ENCODE measurements around the gene GNA12. TPM values are rescaled to one million over a fixed set of nuclear protein-coding genes. Genes with fewer than 3 reads are reported as not detected.

Gene GNA12
- total and polyA plus RNA-seq, 10 of the 15 experiments (the other 5 are each of a cell fraction or from before 2014, with no cell fraction given), result 1.9 to 51.8 (median 12.6) TPM

DNA sequence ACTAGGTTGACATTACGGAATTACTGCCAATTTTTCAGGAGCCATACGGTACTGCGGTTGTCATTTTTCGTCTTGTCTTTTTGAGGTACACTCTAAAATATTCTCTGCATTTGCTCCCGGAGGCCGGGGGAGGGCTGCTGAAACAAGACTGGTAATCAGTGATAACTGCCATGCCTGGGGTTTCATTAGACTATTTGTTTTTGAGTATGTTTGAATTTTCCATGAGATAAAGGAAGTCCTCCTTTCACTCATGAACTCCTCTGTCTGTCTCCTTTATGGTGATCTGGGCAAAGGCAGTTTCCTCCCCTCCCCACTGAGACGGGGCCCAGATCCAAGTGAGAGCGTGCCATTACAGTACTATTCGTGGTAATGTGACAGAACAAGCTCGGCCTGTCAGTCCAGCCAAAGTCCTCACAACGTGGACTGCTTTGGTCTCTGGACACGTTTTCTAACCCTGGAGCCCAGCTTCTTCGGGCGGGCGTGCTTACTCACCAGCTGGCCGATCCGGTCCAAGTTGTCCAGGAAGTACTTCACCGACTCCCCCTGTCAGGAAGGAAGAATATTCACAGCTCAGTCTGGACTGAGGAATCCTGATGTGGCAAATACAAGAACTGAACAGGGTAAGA is 111.0 kb downstream of the GNA12 start:
- no peak for TF ChIP-seq JUND (IDR thresholded peaks at IDR 0.05; ENCODE audit: low read depth, low read length)
- TF ChIP-seq, protein P1, sequence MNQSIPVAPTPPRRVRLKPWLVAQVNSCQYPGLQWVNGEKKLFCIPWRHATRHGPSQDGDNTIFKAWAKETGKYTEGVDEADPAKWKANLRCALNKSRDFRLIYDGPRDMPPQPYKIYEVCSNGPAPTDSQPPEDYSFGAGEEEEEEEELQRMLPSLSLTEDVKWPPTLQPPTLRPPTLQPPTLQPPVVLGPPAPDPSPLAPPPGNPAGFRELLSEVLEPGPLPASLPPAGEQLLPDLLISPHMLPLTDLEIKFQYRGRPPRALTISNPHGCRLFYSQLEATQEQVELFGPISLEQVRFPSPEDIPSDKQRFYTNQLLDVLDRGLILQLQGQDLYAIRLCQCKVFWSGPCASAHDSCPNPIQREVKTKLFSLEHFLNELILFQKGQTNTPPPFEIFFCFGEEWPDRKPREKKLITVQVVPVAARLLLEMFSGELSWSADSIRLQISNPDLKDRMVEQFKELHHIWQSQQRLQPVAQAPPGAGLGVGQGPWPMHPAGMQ (IDR thresholded peaks at IDR 0.05; ENCODE audit: borderline replicate concordance), result no peak
- TF ChIP-seq POU2F2 (IDR thresholded peaks at IDR 0.05; ENCODE audit: borderline replicate concordance, low read depth, low read length), result no peak
- TF ChIP-seq MEF2A (IDR thresholded peaks at IDR 0.05; ENCODE audit: insufficient read depth, low read depth, low read length), result no peak
- Histone ChIP-seq H3K27ac (ENCODE audit: control insufficient read depth, insufficient read depth) (no peak overlapping the region), H3K4me2 (ENCODE audit: control insufficient read depth, insufficient read depth) (no peak overlapping the region), H3K4me3 (no peak overlapping the region), H2AFZ (ENCODE audit: control insufficient read depth, low read depth, low read length) (no peak overlapping the region), H3K9me3 (replicated peaks; ENCODE audit: control insufficient read depth, insufficient read depth, low read length) (no peaks in the 10 kb centered on the region), H3K36me3 (ENCODE audit: control insufficient read depth in 2 of 2, insufficient read depth in 2 of 2, low read length in 1 of 2) (peaks cover 0 to 11% of the 10 kb centered on the region in 2 experiments; a peak in 2 of 4 replicates), H4K20me1 (ENCODE audit: control insufficient read depth, insufficient read depth) (no peaks in the 10 kb centered on the region), H3K27me3 (replicated peaks in 1 of 2; ENCODE audit: control insufficient read depth in 2 of 2, insufficient read depth in 2 of 2, low read length in 1 of 2) (no peaks in the 10 kb centered on the region), H3K4me1 (ENCODE audit: control insufficient read depth, insufficient read depth, low read length) (peaks cover 8% of the 10 kb centered on the region), H3K79me2 (ENCODE audit: control insufficient read depth, insufficient read depth, low read length) (no peaks in the 10 kb centered on the region), H3K9ac (ENCODE audit: control insufficient read depth, insufficient read depth, low read length) (no peak overlapping the region)
- ChIA-PET CTCF (no interaction called here), SMC1A (ENCODE audit: uncharacterized antibody, unreplicated experiment) (no interaction called here), POLR2A (no interaction called here), RAD21 (ENCODE audit: unreplicated experiment) (no interaction called here)
- intact Hi-C loops (cut with micrococcal nuclease; ENCODE audit: unreplicated experiment), result no loop called here
- peak; percentile 68 for FAIRE-seq
- BruUV-seq (replicated peaks), result no TSS peak
- no peak for DNase-seq (ENCODE audit: low read depth, low spot score)
- in situ Hi-C loops (cut with MboI), result no loop called here
- 90% methylated on average over 18 of the region's 18 CpGs for WGBS (ENCODE audit: insufficient coverage, insufficient replicate concordance, low lambda C conversion rate, missing lambda C conversion rate)
- ATAC-seq, result no peak

DNA sequence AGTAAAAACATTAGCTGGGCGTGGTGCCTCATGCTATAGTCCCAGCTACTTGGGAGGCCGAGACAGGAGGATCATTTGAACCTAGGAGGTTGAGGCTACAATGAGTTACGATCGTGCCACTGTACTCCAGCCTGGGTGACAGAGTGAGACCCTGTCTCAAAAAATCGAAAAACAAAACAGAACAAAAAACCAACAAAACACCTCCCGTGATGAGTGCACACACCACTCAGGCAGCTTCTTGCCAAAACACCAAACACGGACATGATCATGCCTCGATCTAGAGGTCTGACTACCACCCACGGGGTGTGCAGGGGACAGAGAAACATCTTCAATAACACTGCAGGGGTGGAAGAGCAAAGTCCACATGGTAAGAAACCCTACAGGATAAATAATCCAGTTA is 111.7 kb downstream of the GNA12 start:
- Histone ChIP-seq H3K9me3 (replicated peaks; ENCODE audit: control insufficient read depth, insufficient read depth, low read length) (no peaks in the 10 kb centered on the region), H4K20me1 (ENCODE audit: control insufficient read depth, insufficient read depth) (no peaks in the 10 kb centered on the region), H3K27me3 (replicated peaks in 1 of 2; ENCODE audit: control insufficient read depth in 2 of 2, insufficient read depth in 2 of 2, low read length in 1 of 2) (no peaks in the 10 kb centered on the region), H3K4me1 (ENCODE audit: control insufficient read depth, insufficient read depth, low read length) (peaks cover 8% of the 10 kb centered on the region), H3K79me2 (ENCODE audit: control insufficient read depth, insufficient read depth, low read length) (no peaks in the 10 kb centered on the region), H3K36me3 (ENCODE audit: control insufficient read depth in 2 of 2, insufficient read depth in 2 of 2, low read length in 1 of 2) (peaks cover 0 to 11% of the 10 kb centered on the region in 2 experiments; a peak in 2 of 4 replicates), H3K4me3 (no peak overlapping the region), H3K27ac (ENCODE audit: control insufficient read depth, insufficient read depth) (no peak overlapping the region), H3K9ac (ENCODE audit: control insufficient read depth, insufficient read depth, low read length) (no peak overlapping the region), H2AFZ (ENCODE audit: control insufficient read depth, low read depth, low read length) (no peak overlapping the region), H3K4me2 (ENCODE audit: control insufficient read depth, insufficient read depth) (no peak overlapping the region)
- intact Hi-C loops (cut with micrococcal nuclease; ENCODE audit: unreplicated experiment), result no loop called here
- DNase-seq (ENCODE audit: low read depth, low spot score) (no peak), FAIRE-seq (no peak), ATAC-seq (no peak)
- ChIA-PET POLR2A (no interaction called here), CTCF (no interaction called here), RAD21 (ENCODE audit: unreplicated experiment) (interaction anchor here (0.9 kb wide), 1 partner anchor 61 kb away, joined by 3 read pairs; no protein-coding TSS in a partner anchor), SMC1A (ENCODE audit: uncharacterized antibody, unreplicated experiment) (no interaction called here)
- in situ Hi-C loops (cut with MboI), result no loop called here
- WGBS (ENCODE audit: insufficient coverage, insufficient replicate concordance, low lambda C conversion rate, missing lambda C conversion rate), result over 99% methylated on average over 9 of the region's 9 CpGs
- BruUV-seq (replicated peaks), result no TSS peak
- TF ChIP-seq SPI1 (IDR thresholded peaks at IDR 0.05; ENCODE audit: borderline replicate concordance, insufficient read depth, low read depth, low read length) (no peak), MTA2 (IDR thresholded peaks at IDR 0.05; ENCODE audit: low read depth) (no peak), GABPA (IDR thresholded peaks at IDR 0.05; ENCODE audit: low read depth) (no peak), BCL11A (IDR thresholded peaks at IDR 0.05; ENCODE audit: low read depth, low read length) (no peak), EED (IDR thresholded peaks at IDR 0.05; ENCODE audit: low read depth) (no peak), RAD21 (IDR thresholded peaks at IDR 0.05; ENCODE audit: insufficient read depth, low read depth, low read length) (no peak), BRCA1 (IDR thresholded peaks at IDR 0.05; ENCODE audit: low read depth, low read length) (no peak), HDAC2 (IDR thresholded peaks at IDR 0.05) (no peak), KLF5 (IDR thresholded peaks at IDR 0.05; ENCODE audit: partially characterized antibody) (no peak), ZNF207 (IDR thresholded peaks at IDR 0.05; ENCODE audit: borderline replicate concordance) (no peak), PML (IDR thresholded peaks at IDR 0.05; ENCODE audit: low read length) (no peak), ESRRA (IDR thresholded peaks at IDR 0.05; ENCODE audit: low read length) (no peak), TCF7 (IDR thresholded peaks at IDR 0.05; ENCODE audit: borderline replicate concordance) (no peak)
- TF ChIP-seq, protein P2, sequence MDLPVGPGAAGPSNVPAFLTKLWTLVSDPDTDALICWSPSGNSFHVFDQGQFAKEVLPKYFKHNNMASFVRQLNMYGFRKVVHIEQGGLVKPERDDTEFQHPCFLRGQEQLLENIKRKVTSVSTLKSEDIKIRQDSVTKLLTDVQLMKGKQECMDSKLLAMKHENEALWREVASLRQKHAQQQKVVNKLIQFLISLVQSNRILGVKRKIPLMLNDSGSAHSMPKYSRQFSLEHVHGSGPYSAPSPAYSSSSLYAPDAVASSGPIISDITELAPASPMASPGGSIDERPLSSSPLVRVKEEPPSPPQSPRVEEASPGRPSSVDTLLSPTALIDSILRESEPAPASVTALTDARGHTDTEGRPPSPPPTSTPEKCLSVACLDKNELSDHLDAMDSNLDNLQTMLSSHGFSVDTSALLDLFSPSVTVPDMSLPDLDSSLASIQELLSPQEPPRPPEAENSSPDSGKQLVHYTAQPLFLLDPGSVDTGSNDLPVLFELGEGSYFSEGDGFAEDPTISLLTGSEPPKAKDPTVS (IDR thresholded peaks at IDR 0.05; ENCODE audit: low read depth, low read length), result no peak
